ENCODE results near the gene ASAP2. TPM values are rescaled to one million over a fixed set of nuclear protein-coding genes. Genes with fewer than 3 reads are reported as not detected.
A peak's percentile ranks its signal among the peaks of the same experiment; 100 is the strongest.

Gene ASAP2
- polyA plus RNA-seq, 4 donors = 10.8 to 21.9 (median 13.8) TPM

DNA sequence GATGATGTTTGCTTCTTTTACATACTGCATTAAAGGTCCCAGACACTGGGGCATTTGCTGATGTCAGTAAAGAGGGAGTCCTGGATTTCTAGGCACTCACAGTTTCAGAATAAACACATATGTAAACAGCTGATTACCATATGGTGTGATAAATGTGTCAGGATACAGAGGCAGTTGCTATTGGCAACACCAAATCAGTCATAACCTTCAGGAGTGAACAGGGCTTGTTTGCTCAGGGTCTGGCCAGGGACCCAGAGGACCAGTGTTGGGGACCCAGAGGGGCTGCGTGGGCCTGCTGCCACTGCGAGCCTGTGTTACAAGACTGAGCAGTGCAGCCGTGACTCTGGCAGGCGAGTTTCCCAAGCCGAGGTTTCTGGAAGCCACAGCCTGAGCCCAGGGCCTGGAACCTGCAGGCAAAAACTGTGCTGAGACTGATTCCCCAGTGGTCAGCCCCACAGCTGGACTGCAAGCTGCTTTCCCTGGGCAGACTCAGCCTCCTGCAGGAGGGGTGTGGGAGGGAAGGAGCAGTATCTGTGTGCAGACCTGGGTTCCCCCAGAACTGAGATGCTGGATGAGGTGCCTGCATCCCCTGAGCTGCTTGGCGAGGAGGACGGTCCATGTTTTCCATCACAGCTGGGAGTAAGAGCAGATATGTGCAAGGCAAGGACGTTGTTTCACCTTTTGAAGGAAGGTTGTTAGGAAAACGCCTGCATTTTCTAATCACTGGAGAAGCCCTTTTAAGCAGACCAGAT, 23.6 kb downstream of the ASAP2 start:
- DNase-seq = no peak
- H3K27me3 ChIP-seq (ENCODE audit: control insufficient read depth in 3 of 3, insufficient read depth in 3 of 3, low read length in 3 of 3) = no peaks in the 10 kb centered on the region
- no peaks in the 10 kb centered on the region for H3K9me3 ChIP-seq (ENCODE audit: control insufficient read depth in 2 of 2, insufficient read depth in 1 of 2, low read depth in 1 of 2, low read length in 1 of 2)
- no peak for FAIRE-seq
- H3K4me3 ChIP-seq (ENCODE audit: low read depth in 1 of 3, low read length in 3 of 3) = no peak overlapping the region
- H3K36me3 ChIP-seq (ENCODE audit: control insufficient read depth in 3 of 3, insufficient read depth in 2 of 3, low read depth in 1 of 3, low read length in 3 of 3) = peaks cover 0 to 7% (median 0%) of the 10 kb centered on the region in 3 donors
- WGBS, 3 donors = 69 to 80% (median 72%) methylated on average over 9 of the region's 9 CpGs
- no peak overlapping the region for H3K27ac ChIP-seq (ENCODE audit: low read depth in 1 of 3, low read length in 2 of 3)
- H3K4me1 ChIP-seq (ENCODE audit: control insufficient read depth in 3 of 3, insufficient read depth in 2 of 3, low read depth in 1 of 3, low read length in 2 of 3) = peaks cover 4 to 10% (median 8%) of the 10 kb centered on the region in 3 donors

DNA sequence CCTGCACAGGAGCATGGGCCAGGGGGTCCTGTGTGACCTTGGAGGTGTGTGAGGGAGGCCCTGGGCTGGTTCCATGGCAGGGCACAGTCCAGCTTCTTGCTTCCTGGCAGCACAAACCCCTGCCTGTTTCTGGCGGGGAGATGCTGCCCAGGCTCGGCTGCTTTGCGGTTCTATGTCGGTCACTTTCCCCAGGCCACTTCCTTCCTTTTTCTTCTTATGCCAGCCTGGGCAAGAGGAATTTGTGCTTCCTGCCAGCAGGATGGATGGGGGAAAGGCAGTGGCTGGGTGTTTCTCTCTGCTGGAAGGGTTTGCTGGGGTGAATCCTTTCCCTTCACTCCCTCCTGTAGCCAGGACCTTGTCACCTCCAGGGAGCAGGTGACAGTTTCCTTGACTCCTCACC, 24.3 kb downstream of the ASAP2 start:
- Histone ChIP-seq H3K27me3 (ENCODE audit: control insufficient read depth in 3 of 3, insufficient read depth in 3 of 3, low read length in 3 of 3) (no peaks in the 10 kb centered on the region), H3K9me3 (ENCODE audit: control insufficient read depth in 2 of 2, insufficient read depth in 1 of 2, low read depth in 1 of 2, low read length in 1 of 2) (no peaks in the 10 kb centered on the region), H3K4me3 (ENCODE audit: low read depth in 1 of 3, low read length in 3 of 3) (no peak overlapping the region), H3K27ac (ENCODE audit: low read depth in 1 of 3, low read length in 2 of 3) (no peak overlapping the region), H3K4me1 (ENCODE audit: control insufficient read depth in 3 of 3, insufficient read depth in 2 of 3, low read depth in 1 of 3, low read length in 2 of 3) (peaks cover 6 to 15% (median 8%) of the 10 kb centered on the region in 3 donors), H3K36me3 (ENCODE audit: control insufficient read depth in 3 of 3, insufficient read depth in 2 of 3, low read depth in 1 of 3, low read length in 3 of 3) (peaks cover 0 to 5% (median 0%) of the 10 kb centered on the region in 3 donors)
- DNase-seq (no peak), FAIRE-seq (no peak)
- WGBS, 3 donors = 34 to 42% (median 42%) methylated on average over 4 of the region's 4 CpGs

- Histone ChIP-seq H3K4me1 (ENCODE audit: control insufficient read depth in 3 of 3, insufficient read depth in 2 of 3, low read depth in 1 of 3, low read length in 2 of 3) (peaks cover 6 to 15% (median 8%) of the 10 kb centered on the region in 3 donors), H3K27me3 (ENCODE audit: control insufficient read depth in 3 of 3, insufficient read depth in 3 of 3, low read length in 3 of 3) (no peaks in the 10 kb centered on the region), H3K36me3 (ENCODE audit: control insufficient read depth in 3 of 3, insufficient read depth in 2 of 3, low read depth in 1 of 3, low read length in 3 of 3) (peaks cover 0 to 3% (median 0%) of the 10 kb centered on the region in 3 donors), H3K9me3 (ENCODE audit: control insufficient read depth in 2 of 2, insufficient read depth in 1 of 2, low read depth in 1 of 2, low read length in 1 of 2) (no peaks in the 10 kb centered on the region), H3K4me3 (ENCODE audit: low read depth in 1 of 3, low read length in 3 of 3) (no peak overlapping the region), H3K27ac (ENCODE audit: low read depth in 1 of 3, low read length in 2 of 3) (no peak overlapping the region)
- FAIRE-seq = no peak
- no peak for DNase-seq
- WGBS, 3 donors = 83% methylated on average over 14 of the region's 14 CpGs
These were observed 24.9 kb downstream of the ASAP2 start for GRCh38 chr2:9231291-9232165.

- 90 to 95% (median 95%) methylated on average over 7 of the region's 7 CpGs for WGBS, 3 donors
- DNase-seq (no peak), FAIRE-seq (no peak)
- Histone ChIP-seq H3K4me3 (ENCODE audit: low read depth in 1 of 3, low read length in 3 of 3) (no peak overlapping the region), H3K9me3 (ENCODE audit: control insufficient read depth in 2 of 2, insufficient read depth in 1 of 2, low read depth in 1 of 2, low read length in 1 of 2) (no peaks in the 10 kb centered on the region), H3K27ac (ENCODE audit: low read depth in 1 of 3, low read length in 2 of 3) (no peak overlapping the region), H3K4me1 (ENCODE audit: control insufficient read depth in 3 of 3, insufficient read depth in 2 of 3, low read depth in 1 of 3, low read length in 2 of 3) (peaks cover 6 to 18% (median 8%) of the 10 kb centered on the region in 3 donors), H3K36me3 (ENCODE audit: control insufficient read depth in 3 of 3, insufficient read depth in 2 of 3, low read depth in 1 of 3, low read length in 3 of 3) (peaks cover 0 to 2% (median 0%) of the 10 kb centered on the region in 3 donors), H3K27me3 (ENCODE audit: control insufficient read depth in 3 of 3, insufficient read depth in 3 of 3, low read length in 3 of 3) (no peaks in the 10 kb centered on the region)
These were observed 25.5 kb downstream of the ASAP2 start for GRCh38 chr2:9232166-9232479.

DNA sequence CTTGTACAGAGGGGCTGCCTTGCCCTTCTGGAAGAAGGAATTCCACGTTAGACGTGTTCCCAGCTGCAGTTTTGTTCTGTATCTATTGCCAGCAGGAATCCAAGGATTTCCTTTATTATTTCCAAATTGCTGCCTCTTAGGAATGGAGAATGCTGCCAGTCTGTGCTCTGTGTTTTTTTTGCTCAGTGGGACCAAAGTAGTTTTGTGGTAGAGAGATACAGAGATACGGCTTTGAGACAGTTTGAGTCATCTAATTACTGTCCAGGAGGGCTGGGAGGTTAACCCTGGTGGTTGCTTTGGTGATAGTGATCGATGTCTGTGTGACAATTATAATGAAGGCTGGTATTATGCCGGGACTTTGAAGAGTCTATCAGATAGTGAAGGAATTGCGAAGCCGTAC, 26.3 kb downstream of the ASAP2 start:
- Histone ChIP-seq H3K9me3 (ENCODE audit: control insufficient read depth in 2 of 2, insufficient read depth in 1 of 2, low read depth in 1 of 2, low read length in 1 of 2) (no peaks in the 10 kb centered on the region), H3K27ac (ENCODE audit: low read depth in 1 of 3, low read length in 2 of 3) (no peak overlapping the region), H3K4me3 (ENCODE audit: low read depth in 1 of 3, low read length in 3 of 3) (no peak overlapping the region), H3K4me1 (ENCODE audit: control insufficient read depth in 3 of 3, insufficient read depth in 2 of 3, low read depth in 1 of 3, low read length in 2 of 3) (peaks cover 6 to 18% (median 8%) of the 10 kb centered on the region in 3 donors), H3K36me3 (ENCODE audit: control insufficient read depth in 3 of 3, insufficient read depth in 2 of 3, low read depth in 1 of 3, low read length in 3 of 3) (peaks cover 0 to 2% (median 0%) of the 10 kb centered on the region in 3 donors), H3K27me3 (ENCODE audit: control insufficient read depth in 3 of 3, insufficient read depth in 3 of 3, low read length in 3 of 3) (no peaks in the 10 kb centered on the region)
- no peak for FAIRE-seq
- DNase-seq = no peak
- WGBS, 3 donors = 71 to 81% (median 77%) methylated on average over 7 of the region's 7 CpGs

DNA sequence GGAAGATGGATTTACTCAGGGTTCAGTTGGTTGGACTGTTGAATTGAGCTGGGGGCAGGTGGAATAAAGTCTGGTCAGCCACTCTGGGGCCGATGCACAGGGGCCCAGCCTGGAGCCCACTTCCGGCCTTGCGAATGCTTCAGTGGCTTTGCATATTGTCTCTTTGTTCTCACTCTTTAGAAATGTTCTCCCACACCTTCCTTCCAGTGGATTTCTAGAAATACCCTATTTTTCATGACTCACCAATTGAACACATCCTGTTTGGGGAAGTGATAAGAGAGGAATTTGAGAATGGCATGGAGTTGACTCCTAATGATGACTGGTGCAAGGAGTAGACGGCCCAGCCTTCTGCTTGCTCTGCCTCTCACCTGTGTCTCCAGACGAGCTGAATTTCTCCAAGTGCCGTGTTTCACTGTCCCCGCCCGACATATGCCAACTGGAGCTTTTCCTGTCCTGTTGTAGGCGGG, 28.1 kb downstream of the ASAP2 start:
- Histone ChIP-seq H3K4me3 (ENCODE audit: low read depth in 1 of 3, low read length in 3 of 3) (no peak overlapping the region), H3K36me3 (ENCODE audit: control insufficient read depth in 3 of 3, insufficient read depth in 2 of 3, low read depth in 1 of 3, low read length in 3 of 3) (no peaks in the 10 kb centered on the region), H3K27ac (ENCODE audit: low read depth in 1 of 3, low read length in 2 of 3) (peak overlapping the region in 2 of 3 donors; percentile 26 to 84), H3K27me3 (ENCODE audit: control insufficient read depth in 3 of 3, insufficient read depth in 3 of 3, low read length in 3 of 3) (no peaks in the 10 kb centered on the region), H3K4me1 (ENCODE audit: control insufficient read depth in 3 of 3, insufficient read depth in 2 of 3, low read depth in 1 of 3, low read length in 2 of 3) (peaks cover 3 to 18% (median 8%) of the 10 kb centered on the region in 3 donors), H3K9me3 (ENCODE audit: control insufficient read depth in 2 of 2, insufficient read depth in 1 of 2, low read depth in 1 of 2, low read length in 1 of 2) (no peaks in the 10 kb centered on the region)
- DNase-seq (no peak), FAIRE-seq (no peak)
- 50 to 55% (median 55%) methylated on average over 9 of the region's 9 CpGs for WGBS, 3 donors

DNA sequence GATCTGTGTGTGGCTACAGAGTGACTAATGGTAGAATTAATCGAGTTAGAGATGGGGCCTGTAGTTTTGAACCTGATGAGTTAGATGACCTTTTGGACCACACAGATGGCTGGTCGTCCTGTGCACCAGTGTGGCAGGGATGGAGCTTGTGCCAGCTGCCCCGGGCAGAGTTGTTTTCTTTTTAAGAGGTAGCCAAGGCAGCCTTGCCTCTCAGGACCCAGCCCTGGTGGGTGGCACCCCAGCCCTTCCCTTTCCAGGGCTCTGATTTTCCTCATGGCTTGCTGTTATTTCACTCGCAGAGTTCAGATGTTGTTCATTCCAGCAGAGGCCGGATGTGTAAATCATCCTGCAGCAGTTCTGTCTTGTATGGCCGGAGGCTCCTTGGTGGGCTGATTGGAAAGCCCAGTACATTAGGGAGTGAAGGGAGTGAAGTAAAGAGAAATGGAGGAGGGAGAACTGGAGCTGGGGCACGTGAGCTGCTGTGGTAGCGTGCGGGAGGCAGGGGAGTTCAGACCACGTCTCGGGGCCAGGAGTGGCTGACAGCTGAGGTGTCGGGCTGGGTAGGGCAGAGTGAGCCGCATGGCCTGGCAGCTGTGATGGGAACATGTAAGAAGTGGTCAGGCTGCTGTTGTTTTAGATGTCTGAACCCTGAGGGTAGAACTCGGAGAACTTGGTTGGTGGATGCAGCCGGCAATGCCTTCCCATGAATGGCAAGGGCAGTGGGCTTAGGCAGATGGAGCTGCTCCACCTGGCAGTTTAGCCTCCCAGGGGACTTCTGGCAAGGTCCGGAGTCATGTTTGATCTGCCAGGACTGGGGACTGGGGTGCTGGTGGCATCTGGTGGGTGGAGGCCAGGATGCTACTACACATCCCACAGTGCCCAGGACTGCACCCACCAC, 28.8 kb downstream of the ASAP2 start:
- Histone ChIP-seq H3K27me3 (ENCODE audit: control insufficient read depth in 3 of 3, insufficient read depth in 3 of 3, low read length in 3 of 3) (no peaks in the 10 kb centered on the region), H3K9me3 (ENCODE audit: control insufficient read depth in 2 of 2, insufficient read depth in 1 of 2, low read depth in 1 of 2, low read length in 1 of 2) (no peaks in the 10 kb centered on the region), H3K4me1 (ENCODE audit: control insufficient read depth in 3 of 3, insufficient read depth in 2 of 3, low read depth in 1 of 3, low read length in 2 of 3) (peaks cover 3 to 18% (median 4%) of the 10 kb centered on the region in 3 donors), H3K4me3 (ENCODE audit: low read depth in 1 of 3, low read length in 3 of 3) (no peak overlapping the region), H3K36me3 (ENCODE audit: control insufficient read depth in 3 of 3, insufficient read depth in 2 of 3, low read depth in 1 of 3, low read length in 3 of 3) (no peaks in the 10 kb centered on the region), H3K27ac (ENCODE audit: low read depth in 1 of 3, low read length in 2 of 3) (peak overlapping the region; percentile 26 to 84 (median 57))
- DNase-seq = peak in 1 of 2 donors; percentile 74
- no peak for FAIRE-seq
- 63 to 77% (median 73%) methylated on average over 16 of the region's 16 CpGs for WGBS, 3 donors

GRCh38 chr2:9236045-9236344, 29.4 kb downstream of the ASAP2 start:
- H3K4me1 ChIP-seq (ENCODE audit: control insufficient read depth in 3 of 3, insufficient read depth in 2 of 3, low read depth in 1 of 3, low read length in 2 of 3) = peaks cover 0 to 18% (median 3%) of the 10 kb centered on the region in 3 donors
- no peaks in the 10 kb centered on the region for H3K9me3 ChIP-seq (ENCODE audit: control insufficient read depth in 2 of 2, insufficient read depth in 1 of 2, low read depth in 1 of 2, low read length in 1 of 2)
- H3K27ac ChIP-seq (ENCODE audit: low read depth in 1 of 3, low read length in 2 of 3) = peak overlapping the region in 1 of 3 donors; percentile 84
- no peak overlapping the region for H3K4me3 ChIP-seq (ENCODE audit: low read depth in 1 of 3, low read length in 3 of 3)
- WGBS, 3 donors = 85 to 92% (median 91%) methylated on average over 7 of the region's 7 CpGs
- FAIRE-seq = no peak
- no peak for DNase-seq
- H3K27me3 ChIP-seq (ENCODE audit: control insufficient read depth in 3 of 3, insufficient read depth in 3 of 3, low read length in 3 of 3) = no peaks in the 10 kb centered on the region
- no peaks in the 10 kb centered on the region for H3K36me3 ChIP-seq (ENCODE audit: control insufficient read depth in 3 of 3, insufficient read depth in 2 of 3, low read depth in 1 of 3, low read length in 3 of 3)

Data from small intestine (tissue), 7 donors.